ENCODE measurements around the gene ARID1A.

DNA sequence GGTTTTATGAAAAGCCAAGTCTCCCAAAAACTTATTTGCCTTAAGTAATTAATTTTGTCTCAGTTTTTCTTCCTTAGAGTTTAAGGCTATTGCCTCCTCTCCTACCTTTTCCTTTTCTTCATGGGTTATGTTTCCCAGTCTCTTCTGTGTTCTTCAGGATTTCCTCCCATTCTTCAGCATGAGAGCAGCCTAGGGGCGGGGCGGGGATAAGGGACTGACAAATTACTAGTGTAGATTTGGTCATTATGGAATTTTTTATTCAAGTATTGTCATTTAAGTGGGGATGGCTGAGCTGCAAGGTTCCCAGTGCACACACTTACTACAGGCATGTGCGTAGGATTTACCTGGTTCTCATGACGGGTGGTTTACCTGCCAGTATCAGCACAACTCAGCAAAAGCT is 56.7 kb downstream of the ARID1A start:
- TF ChIP-seq, protein P1, sequence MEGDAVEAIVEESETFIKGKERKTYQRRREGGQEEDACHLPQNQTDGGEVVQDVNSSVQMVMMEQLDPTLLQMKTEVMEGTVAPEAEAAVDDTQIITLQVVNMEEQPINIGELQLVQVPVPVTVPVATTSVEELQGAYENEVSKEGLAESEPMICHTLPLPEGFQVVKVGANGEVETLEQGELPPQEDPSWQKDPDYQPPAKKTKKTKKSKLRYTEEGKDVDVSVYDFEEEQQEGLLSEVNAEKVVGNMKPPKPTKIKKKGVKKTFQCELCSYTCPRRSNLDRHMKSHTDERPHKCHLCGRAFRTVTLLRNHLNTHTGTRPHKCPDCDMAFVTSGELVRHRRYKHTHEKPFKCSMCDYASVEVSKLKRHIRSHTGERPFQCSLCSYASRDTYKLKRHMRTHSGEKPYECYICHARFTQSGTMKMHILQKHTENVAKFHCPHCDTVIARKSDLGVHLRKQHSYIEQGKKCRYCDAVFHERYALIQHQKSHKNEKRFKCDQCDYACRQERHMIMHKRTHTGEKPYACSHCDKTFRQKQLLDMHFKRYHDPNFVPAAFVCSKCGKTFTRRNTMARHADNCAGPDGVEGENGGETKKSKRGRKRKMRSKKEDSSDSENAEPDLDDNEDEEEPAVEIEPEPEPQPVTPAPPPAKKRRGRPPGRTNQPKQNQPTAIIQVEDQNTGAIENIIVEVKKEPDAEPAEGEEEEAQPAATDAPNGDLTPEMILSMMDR (conservative IDR thresholded peaks at IDR 0.05 in 1 of 2, IDR thresholded peaks at IDR 0.05 in 1 of 2; ENCODE audit: extremely low read depth in 1 of 2, insufficient read depth in 1 of 2, low read depth in 1 of 2, low read length in 2 of 2) = no peak
- no peak for TF ChIP-seq EZH2 (IDR thresholded peaks at IDR 0.05; ENCODE audit: borderline replicate concordance, low read length)
